HG03457 (cell line): Measurements from ENCODE around the gene COL23A1.

ENCODE experiments used
- ATAC-seq: cut with Tn5 transposase; IDR thresholded peaks from one replicate; pipeline ENCODE4 v1.9.1; 2021; ENCODE audit warnings: moderate number of reproducible peaks; ENCODE audit not compliant: unreplicated experiment

The COL23A1 gene

GRCh38 chr5:178560911-178561310 is 29.3 kb downstream of the COL23A1 start:
- no peak for ATAC-seq

- no peak for ATAC-seq
Observed at GRCh38 chr5:178557416-178557815, 32.8 kb downstream of the COL23A1 start.

GRCh38 chr5:178555771-178556211 is 34.4 kb downstream of the COL23A1 start:
- ATAC-seq: no peak

GRCh38 chr5:178555005-178555404 is 35.2 kb downstream of the COL23A1 start:
- ATAC-seq: no peak

- ATAC-seq: no peak
Observed at GRCh38 chr5:178554311-178554710, 35.9 kb downstream of the COL23A1 start.

- no peak for ATAC-seq
Observed at GRCh38 chr5:178553517-178553916, 36.7 kb downstream of the COL23A1 start.

GRCh38 chr5:178551468-178551867 is 38.7 kb downstream of the COL23A1 start:
- ATAC-seq: no peak

GRCh38 chr5:178551059-178551458 is 39.1 kb downstream of the COL23A1 start:
- ATAC-seq: no peak

- ATAC-seq: no peak
Observed at GRCh38 chr5:178548746-178549145, 41.4 kb downstream of the COL23A1 start.

GRCh38 chr5:178547753-178548415 is 42.3 kb downstream of the COL23A1 start:
- no peak for ATAC-seq

GRCh38 chr5:178547052-178547666 is 43.0 kb downstream of the COL23A1 start:
- ATAC-seq: no peak

- no peak for ATAC-seq
Observed at GRCh38 chr5:178546675-178547033, 43.5 kb downstream of the COL23A1 start.

- no peak for ATAC-seq
Observed at GRCh38 chr5:178545941-178546674, 44.1 kb downstream of the COL23A1 start.

GRCh38 chr5:178545176-178545575 is 45.0 kb downstream of the COL23A1 start:
- no peak for ATAC-seq

- no peak for ATAC-seq
Observed at GRCh38 chr5:178544166-178544834, 45.9 kb downstream of the COL23A1 start.

GRCh38 chr5:178542455-178542854 is 47.7 kb downstream of the COL23A1 start:
- no peak for ATAC-seq

- ATAC-seq: no peak
Observed at GRCh38 chr5:178540526-178540925, 49.7 kb downstream of the COL23A1 start.

GRCh38 chr5:178538741-178539229 is 51.4 kb downstream of the COL23A1 start:
- ATAC-seq: no peak

GRCh38 chr5:178537467-178538371 is 52.5 kb downstream of the COL23A1 start:
- no peak for ATAC-seq
